ENCODE results near the gene DAP3. TPM values are rescaled to one million over a fixed set of nuclear protein-coding genes. Genes with fewer than 3 reads are reported as not detected.

DAP3 gene
- total RNA-seq, 1 donor from 2014 or later, result 144 TPM

GRCh38 chr1:155646307-155646706, 42.6 kb upstream of the DAP3 start:
- no peak overlapping the region for H3K4me3 Mint-ChIP-seq
- ChIA-PET CTCF (no interaction called here), POLR2A (no interaction called here)
- DNase-seq, result no peak
- ATAC-seq (ENCODE audit: low read depth), result no peak
- peaks cover 5% of the 10 kb centered on the region for H3K36me3 Mint-ChIP-seq (ENCODE audit: low read depth)
- no peak overlapping the region for H3K27ac Mint-ChIP-seq
- no peaks in the 10 kb centered on the region for H3K27me3 Mint-ChIP-seq
- intact Hi-C loops (cut with micrococcal nuclease), result no loop called here
- TF ChIP-seq CTCF (IDR thresholded peaks at IDR 0.05), result no peak
- H3K9me3 Mint-ChIP-seq, result peaks cover 13% of the 10 kb centered on the region
- peaks cover 4% of the 10 kb centered on the region for H3K4me1 Mint-ChIP-seq

GRCh38 chr1:155648207-155649147, 40.4 kb upstream of the DAP3 start:
- H3K27me3 Mint-ChIP-seq, result no peaks in the 10 kb centered on the region
- CTCF ChIA-PET, result no interaction called here
- ATAC-seq (ENCODE audit: low read depth), result no peak
- no peak for TF ChIP-seq CTCF (IDR thresholded peaks at IDR 0.05)
- no peak for DNase-seq
- H3K9me3 Mint-ChIP-seq, result peaks cover 3% of the 10 kb centered on the region
- H3K27ac Mint-ChIP-seq, result no peak overlapping the region
- no peak overlapping the region for H3K4me3 Mint-ChIP-seq
- intact Hi-C loops (cut with micrococcal nuclease), result no loop called here
- peaks cover 4% of the 10 kb centered on the region for H3K4me1 Mint-ChIP-seq
- POLR2A ChIA-PET, result interaction anchor here (0.7 kb wide), 1 partner anchor 38 kb away, joined by 4 read pairs; the partner anchor contains the start of gene MSTO1
- H3K36me3 Mint-ChIP-seq (ENCODE audit: low read depth), result no peaks in the 10 kb centered on the region

- H3K4me3 Mint-ChIP-seq, result no peak overlapping the region
- ChIA-PET POLR2A (no interaction called here), CTCF (no interaction called here)
- no peak for ATAC-seq (ENCODE audit: low read depth)
- intact Hi-C loops (cut with micrococcal nuclease), result no loop called here
- H3K27ac Mint-ChIP-seq, result no peak overlapping the region
- no peak for TF ChIP-seq CTCF (IDR thresholded peaks at IDR 0.05)
- no peaks in the 10 kb centered on the region for H3K27me3 Mint-ChIP-seq
- H3K36me3 Mint-ChIP-seq (ENCODE audit: low read depth), result no peaks in the 10 kb centered on the region
- peaks cover 4% of the 10 kb centered on the region for H3K4me1 Mint-ChIP-seq
- DNase-seq, result no peak
- peaks cover 3% of the 10 kb centered on the region for H3K9me3 Mint-ChIP-seq
Measured at GRCh38 chr1:155649676-155650075, 39.2 kb upstream of the DAP3 start.

DNA sequence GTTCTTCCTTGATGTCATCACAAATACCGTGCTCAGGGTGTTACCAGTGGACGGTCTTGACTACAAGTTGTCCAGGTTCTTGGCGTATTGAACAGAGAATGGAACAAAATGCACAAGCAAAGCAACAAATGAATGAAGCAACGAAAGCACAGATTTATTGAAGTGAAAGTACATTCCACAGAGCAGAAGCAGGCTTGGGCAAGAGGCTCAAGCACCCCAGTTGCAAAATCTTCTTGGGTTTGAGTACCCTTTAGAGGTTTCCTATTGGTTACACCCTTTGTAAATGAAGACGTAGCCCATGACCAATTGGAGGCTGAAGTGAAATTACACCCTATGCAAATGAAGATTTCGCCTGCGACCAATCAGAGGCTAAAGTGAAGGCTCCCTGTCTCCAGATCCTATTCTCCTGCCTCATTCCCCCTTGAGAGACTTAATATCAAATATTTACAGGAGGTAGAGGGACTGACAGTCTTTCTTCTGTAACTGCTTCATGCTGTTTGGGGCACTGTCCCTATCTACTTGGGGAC, 38.6 kb upstream of the DAP3 start:
- ChIA-PET CTCF (no interaction called here), POLR2A (no interaction called here)
- ATAC-seq (ENCODE audit: low read depth) (no peak), DNase-seq (no peak)
- Mint-ChIP-seq H3K27ac (no peak overlapping the region), H3K9me3 (peaks cover 3% of the 10 kb centered on the region), H3K36me3 (ENCODE audit: low read depth) (no peaks in the 10 kb centered on the region), H3K27me3 (no peaks in the 10 kb centered on the region), H3K4me3 (no peak overlapping the region), H3K4me1 (peaks cover 4% of the 10 kb centered on the region)
- no peak for TF ChIP-seq CTCF (IDR thresholded peaks at IDR 0.05)
- intact Hi-C loops (cut with micrococcal nuclease), result no loop called here

DNA sequence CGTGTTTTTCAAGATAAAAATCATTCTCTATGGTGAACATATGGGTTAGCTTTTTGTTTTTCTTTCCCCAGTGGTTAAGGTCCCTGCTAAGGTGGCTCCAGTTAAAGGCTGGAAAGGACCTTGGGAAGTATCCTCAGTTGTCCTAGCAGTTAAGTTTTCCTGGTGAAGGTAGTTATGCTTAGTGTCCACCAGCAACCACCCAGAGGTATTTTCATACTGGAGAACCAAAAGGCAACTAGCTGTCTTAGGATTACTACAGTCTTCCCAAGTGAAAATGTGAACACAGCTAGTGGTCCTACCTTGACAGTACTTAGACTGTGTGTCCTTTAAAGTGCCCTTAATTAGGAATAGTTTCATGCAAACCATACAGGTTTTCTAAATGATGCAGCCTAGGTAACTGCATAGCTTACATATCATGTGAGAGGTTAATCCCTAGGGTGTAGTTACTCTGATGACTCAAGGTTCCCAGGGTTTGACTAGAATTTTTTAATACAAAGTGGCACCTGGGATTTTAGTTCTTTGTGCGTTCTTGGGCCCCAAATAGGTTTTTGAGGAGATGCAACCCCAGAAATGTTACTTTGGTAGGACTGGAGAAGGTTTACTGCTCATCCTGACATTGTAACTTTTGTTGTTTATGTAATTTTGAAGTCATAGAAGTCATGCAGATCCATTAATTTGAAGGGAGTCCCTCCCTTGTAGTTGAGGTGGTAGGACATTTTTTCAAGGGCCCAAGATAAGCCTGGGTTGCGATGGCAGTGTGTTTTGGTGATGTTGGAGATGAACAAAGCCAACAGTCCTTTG, 36.8 kb upstream of the DAP3 start:
- Mint-ChIP-seq H3K9me3 (peaks cover 3% of the 10 kb centered on the region), H3K4me3 (no peak overlapping the region), H3K27ac (no peak overlapping the region), H3K4me1 (peaks cover 4% of the 10 kb centered on the region), H3K27me3 (no peaks in the 10 kb centered on the region), H3K36me3 (ENCODE audit: low read depth) (no peaks in the 10 kb centered on the region)
- DNase-seq (no peak), ATAC-seq (ENCODE audit: low read depth) (no peak)
- intact Hi-C loops (cut with micrococcal nuclease), result no loop called here
- CTCF ChIA-PET, result no interaction called here
- no peak for TF ChIP-seq CTCF (IDR thresholded peaks at IDR 0.05)
- POLR2A ChIA-PET, result no interaction called here
